HG03175 (cell line): ENCODE results near the gene SPATA20.

ENCODE experiments used
- ATAC-seq: cut with Tn5 transposase; IDR thresholded peaks from one replicate; pipeline ENCODE4 v1.9.1; 2021; ENCODE audit warnings: mild to moderate bottlenecking, moderate library complexity; ENCODE audit not compliant: unreplicated experiment

SPATA20 gene

DNA sequence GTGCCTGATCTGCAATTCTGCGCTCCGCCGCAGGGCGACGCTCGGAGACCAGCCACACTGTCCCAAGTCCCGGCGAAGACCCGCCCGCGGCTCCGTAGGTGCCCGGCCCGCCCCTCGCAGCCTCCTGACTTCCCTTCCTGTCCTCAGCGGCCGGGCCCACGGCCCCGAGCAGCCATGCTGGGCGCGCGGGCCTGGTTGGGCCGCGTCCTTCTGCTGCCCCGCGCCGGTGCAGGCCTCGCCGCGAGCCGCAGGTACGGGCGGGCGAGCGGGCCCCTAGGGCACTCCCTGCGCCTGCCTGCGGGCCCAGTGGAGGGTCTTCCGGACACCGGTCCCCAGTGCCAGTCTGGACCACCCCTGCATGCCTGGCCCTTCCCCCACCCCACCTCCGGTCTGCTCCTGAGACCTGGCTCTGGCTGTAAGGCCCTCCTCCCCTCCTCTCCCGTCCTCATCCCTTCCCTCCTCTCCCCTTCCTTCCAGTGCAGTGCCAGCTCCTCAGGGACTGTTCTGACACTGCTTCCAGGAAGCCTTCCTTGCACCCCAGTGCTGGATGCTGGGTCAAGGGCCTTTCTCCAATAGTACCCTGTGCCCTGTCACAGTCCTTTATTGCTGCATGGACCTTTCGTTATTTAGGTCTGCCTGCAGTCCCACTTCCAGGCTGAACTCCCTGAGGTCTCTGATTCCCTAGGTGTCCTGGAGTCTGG, at the start of gene SPATA20:
TSS of gene SPATA20 (plus strand) at position 140 of the 701 bp plus-strand sequence. CDS start at position 175, 35 bp downstream.
- peak; percentile 70 for ATAC-seq

DNA sequence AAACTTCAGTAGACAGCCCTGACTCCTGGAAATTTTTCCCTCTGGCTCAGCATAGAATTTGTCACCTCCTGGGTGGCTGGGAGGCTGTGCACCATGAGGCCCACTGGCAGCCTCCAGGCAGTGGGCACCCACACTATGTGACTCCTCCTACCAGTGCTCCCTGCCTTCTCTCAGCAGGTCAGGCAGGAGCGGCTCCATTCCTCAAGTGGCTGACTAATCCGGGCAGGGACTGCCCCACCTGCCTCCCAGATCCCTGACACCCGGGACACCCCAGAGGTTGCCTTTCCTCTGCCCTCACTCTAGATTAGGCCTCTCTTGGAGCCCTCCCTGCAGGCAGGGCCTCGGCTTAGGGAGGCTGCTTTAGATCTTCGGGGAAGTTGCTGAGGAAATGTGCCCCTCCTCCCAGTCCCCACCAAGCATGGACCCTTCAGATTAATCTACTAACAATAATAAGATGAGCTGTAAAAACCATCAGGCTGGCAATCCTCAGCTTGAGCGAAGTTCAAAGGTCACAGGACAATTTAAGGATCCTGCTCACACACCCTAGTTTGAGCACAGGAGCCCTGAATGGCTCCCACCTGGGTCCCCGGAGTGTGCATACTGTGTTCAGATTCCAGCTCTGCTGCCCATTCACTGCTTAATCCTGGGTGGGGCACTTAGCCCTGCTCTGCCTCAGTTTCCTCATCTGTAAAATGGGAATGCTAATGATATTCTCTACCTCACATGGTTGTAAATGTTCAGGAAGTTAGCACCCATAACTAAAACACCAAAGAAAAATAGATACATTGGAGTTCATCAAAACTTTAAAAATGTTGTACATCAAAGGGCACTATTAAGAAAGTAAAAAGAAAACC, 48.7 kb upstream of the SPATA20 start:
- ATAC-seq: no peak

DNA sequence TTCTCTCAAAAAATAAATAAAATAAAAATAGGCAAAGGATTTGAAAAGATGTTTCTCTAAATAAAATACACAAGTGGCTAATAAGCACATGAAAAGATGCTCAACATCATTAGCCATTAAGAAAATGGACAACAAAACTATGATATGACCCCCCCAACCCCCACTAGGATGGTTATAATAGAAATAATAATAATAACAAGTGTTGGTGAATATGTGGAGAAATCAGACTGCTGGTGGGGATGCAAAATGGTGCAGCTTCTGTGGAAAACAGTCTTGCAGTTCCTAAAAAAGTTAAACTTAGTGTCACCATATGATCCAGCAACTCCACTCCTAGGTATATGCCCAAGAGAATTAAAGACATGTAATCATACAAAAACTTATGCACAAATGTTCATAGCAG, 47.7 kb upstream of the SPATA20 start:
- no peak for ATAC-seq

- no peak for ATAC-seq
Observed at GRCh38 chr17:50499721-50500120, 47.3 kb upstream of the SPATA20 start.

GRCh38 chr17:50501054-50501453, 45.9 kb upstream of the SPATA20 start:
- ATAC-seq: no peak

DNA sequence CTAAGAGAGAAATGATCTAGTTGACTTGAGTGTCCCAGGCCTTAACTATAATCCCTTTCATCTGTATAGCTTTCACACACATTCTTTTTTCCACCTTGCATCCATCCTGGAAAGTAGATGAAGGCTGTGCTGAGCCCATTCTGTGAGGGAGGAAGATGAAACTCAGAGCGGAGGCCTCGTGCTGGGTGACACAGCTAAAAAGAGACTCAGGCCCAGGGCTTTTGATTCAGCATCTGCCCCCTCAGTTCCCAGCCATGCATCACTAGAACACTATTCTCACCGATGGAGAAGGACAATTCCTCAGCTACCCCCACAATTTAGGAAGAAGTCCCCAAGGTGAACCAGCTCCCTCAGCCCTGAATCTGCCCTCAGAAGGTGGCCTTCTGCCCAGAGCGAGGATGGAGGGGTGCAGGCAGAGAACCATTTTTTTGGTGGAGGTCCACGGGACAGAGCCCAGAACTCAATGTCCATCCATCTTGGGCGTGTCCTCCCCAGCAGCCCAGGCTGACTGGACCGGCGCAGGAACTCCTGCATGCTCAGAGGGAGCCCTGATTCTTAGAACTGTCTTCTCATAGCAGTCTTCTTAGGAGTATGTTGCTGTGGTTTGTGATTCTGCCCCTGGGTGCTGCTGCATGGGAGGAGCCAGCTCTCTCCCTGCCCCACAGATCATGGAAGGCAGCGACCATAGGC, 44.5 kb upstream of the SPATA20 start:
- ATAC-seq: no peak

GRCh38 chr17:50505591-50506130, 41.3 kb upstream of the SPATA20 start:
- ATAC-seq: no peak

DNA sequence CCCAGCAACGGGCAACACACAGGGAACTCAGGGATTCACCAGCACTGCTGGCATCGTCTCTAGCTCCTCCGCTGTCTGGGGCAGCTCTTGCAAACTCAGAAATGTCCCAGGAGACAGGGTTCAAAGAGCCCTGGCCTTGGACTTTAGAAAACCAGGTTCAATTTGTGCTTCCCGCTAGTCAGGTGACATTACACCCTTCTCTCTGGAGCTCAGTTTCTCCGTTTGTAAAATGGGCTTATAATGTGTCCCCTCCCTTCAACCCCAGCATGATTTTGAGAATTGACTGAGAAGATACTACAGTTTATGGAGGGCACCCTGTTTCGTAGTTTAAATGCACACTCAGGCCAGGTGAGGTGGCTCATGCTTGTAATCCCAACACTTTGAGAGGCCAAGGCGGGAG, 40.7 kb upstream of the SPATA20 start:
- ATAC-seq: no peak

GRCh38 chr17:50507871-50508572, 39.0 kb upstream of the SPATA20 start, which contains the start of gene MYCBPAP:
Gene MYCBPAP, plus strand, starts transcription at chr17:50508439. Its CDS starts 236 bp downstream, at chr17:50508675.
- ATAC-seq: no peak

- ATAC-seq: no peak
Observed at GRCh38 chr17:50508573-50509460, 38.2 kb upstream of the SPATA20 start.

DNA sequence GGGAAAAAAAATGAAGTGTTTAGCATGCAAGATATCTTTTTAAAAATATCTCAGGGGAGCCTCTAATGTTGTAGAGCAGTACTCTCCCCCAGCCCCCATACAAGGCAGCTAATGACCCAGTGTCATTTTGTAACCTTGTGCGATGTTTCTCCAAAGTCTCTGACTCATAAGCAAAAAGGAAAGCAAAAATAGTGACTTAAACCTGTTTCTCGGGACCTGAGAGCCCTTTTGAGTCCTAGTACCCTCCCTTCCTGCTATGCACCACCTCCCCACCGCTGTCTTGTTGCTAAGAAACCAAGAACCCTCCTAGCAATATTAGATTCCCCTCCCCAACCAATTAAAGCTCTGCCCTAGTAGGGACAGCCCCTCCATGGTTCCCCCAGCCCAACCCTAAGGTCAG, 35.9 kb upstream of the SPATA20 start:
- ATAC-seq: peak; percentile 89

DNA sequence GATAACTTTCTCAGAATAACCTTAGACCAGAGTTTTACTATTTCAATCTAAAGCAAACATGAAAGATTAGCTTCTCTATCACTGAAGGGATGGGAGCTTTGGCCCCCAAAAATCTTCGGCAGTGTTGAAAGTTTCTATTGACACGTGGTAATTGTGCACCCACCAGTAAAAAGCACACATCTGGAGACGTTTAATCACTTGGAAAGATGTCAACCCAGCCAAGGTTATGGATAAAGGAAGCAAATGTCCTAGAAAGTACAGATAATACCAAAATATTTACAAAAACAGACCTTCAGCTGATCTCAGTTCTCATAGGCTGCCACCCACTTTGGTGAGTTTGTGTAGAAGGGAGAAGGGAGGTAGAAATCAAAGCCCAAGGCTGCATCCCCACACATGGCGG, 33.5 kb upstream of the SPATA20 start:
- ATAC-seq: no peak

GRCh38 chr17:50514388-50514787, 32.6 kb upstream of the SPATA20 start:
- ATAC-seq: no peak

GRCh38 chr17:50514936-50515702, 31.9 kb upstream of the SPATA20 start:
- no peak for ATAC-seq

DNA sequence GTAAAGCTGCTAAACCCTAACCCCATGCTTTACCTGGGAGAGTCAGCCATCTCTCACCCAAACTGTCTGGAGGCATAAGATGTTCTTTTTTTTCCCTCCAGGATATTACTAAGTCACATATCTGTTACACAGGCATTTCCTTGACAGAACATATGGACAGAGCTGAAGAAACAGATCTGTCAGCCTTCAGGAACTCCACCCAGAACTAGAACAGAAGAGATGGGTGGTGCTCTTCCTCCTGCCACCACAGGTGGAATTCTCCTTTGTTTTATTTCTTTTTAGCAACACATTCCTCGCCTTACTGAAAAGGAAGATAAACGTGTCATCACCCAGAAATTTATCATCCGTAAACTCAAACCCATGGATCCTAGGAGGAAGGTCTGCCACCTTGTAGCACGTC, 30.0 kb upstream of the SPATA20 start:
- ATAC-seq: no peak

DNA sequence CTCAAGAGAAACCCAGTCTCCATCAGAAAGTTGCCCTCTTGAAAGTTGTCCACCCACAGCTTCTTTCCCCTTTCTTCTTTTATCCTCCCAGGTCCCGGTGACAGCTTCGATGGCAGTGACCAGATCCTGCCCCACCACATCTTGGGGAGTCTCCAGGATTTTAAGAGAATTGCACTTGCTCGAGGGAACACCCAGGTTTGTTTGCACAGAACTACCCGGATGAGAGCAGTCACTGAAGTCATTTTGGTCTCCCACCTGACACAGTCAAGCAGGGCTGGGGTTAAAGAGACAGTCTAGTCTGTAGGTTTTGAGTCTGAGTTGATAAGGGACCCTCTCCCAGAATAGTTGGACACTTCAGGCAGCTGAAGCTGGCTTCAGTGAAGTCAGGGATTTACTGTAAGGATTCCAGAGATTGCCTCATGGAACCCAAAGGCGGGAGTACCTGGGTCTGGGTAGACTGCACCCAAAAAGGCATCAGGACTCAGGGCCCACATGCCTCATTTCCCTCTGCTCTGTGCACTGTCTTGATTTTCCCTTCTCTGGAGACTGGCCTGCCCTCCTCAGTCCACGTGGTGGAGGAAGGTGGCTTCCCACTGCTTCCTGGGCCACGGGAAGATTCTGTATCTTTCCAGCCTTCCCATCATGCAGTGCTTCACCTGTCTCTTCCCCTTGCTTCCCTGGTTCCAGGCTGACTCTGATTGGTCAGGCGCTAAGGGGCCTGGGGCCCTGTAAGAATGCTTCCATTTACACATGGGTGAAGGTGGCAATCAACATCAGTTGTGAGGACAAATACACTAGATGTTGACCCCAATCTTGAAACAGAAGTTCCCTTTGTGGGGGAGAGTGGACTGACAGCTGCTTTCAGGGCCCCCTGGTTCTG, 29.2 kb upstream of the SPATA20 start:
- no peak for ATAC-seq

GRCh38 chr17:50518384-50519023, 28.5 kb upstream of the SPATA20 start:
- ATAC-seq: no peak
